IPS-NIHi7 (cell line): ENCODE results near the gene HSPA14.
"Not testable (repeated sequence)": the region's sequence is repeated elsewhere in the genome, so short reads cannot be mapped to it uniquely, and the experiment has no call there.

ENCODE experiments used
- DNase-seq: peaks from one replicate; pipeline ENCODE4 v3.0.0; 2012; ENCODE audit warnings: mixed read lengths; ENCODE audit errors: extremely low spot score

The HSPA14 gene

GRCh38 chr10:14880229-14880628 is 42.1 kb downstream of the HSPA14 start:
- peak; percentile 25 for DNase-seq

- no peak for DNase-seq
Observed at GRCh38 chr10:14884082-14884481, 46.0 kb downstream of the HSPA14 start.

DNA sequence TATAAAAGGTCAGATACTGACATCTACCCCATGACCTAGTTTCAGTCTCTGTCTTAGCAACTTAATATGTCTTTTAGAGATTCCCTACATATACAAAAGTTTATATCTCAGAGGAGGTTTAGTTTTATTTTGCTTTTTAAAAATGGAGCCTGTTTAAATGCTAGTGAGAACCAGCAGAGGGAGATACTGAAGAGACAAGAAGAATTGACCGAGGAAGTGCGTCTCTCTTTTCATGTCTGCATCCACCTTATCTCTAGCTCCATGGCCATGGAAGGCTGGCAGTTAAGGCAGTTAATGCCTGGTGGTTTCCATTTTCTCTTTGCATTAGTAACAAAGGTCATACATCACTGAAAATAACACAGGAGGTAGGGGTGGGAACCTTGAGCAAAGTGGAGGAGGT is 51.2 kb downstream of the HSPA14 start:
- DNase-seq = peak; percentile 35

GRCh38 chr10:14891151-14891550 is 53.0 kb downstream of the HSPA14 start:
- DNase-seq = no peak

DNA sequence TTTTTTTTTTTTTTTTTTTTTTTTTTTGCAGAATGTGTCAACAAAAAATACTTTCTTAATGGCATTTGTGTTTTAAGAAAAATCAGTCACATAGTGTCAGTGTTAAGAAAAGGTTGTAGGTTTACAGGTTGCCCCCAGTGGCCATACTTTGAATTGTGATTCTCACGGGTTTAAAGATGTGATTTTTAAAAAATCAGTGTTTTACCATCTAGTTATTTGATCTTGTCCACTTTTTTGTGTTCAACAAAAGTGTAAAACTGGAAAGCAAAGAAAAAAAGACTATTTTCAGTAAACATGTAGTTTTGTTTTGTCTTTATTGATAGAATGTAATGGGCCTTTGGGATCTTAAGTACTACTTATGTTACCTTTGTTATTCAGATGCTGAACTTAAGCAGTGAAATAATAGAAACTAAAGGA is 66.2 kb downstream of the HSPA14 start:
- peak; percentile 28 for DNase-seq

DNA sequence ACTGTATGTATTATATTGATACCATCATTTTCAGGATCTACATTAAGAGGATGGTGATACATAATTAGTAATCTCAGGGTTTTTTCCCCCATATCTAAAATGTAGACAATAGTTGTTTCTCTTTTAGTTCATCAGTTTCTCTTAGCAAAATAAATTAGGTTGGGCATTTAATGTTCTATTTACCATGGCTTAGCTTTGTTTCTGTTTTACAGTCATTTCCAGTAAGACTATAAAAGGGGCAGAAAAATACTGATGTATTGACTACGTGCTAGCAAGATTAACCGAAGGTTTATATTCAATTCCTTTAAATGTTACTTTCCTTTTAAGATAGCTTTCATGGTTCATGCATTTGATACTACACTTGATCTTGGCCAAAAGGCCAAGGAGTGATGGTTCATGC is 66.8 kb downstream of the HSPA14 start:
- no peak for DNase-seq

DNA sequence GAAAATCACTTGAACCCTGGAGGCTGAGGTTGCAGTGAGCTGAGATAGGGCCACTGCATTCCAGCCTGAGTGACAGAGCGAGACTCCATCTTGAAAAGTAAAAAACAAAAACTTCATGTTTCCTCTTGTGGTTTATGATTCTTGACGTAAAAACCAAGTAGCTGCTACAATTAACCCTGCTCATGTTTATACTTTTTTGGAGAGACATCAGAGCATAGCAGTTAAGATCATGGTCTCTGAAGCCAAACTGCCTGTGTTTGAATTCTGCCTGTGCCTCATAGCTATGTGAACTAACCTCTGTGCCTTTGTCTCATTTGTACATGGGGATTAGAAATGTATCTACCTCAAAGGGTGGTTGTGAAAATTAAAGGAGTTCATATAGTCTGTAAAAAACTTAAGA is 67.8 kb downstream of the HSPA14 start:
- no peak for DNase-seq

DNA sequence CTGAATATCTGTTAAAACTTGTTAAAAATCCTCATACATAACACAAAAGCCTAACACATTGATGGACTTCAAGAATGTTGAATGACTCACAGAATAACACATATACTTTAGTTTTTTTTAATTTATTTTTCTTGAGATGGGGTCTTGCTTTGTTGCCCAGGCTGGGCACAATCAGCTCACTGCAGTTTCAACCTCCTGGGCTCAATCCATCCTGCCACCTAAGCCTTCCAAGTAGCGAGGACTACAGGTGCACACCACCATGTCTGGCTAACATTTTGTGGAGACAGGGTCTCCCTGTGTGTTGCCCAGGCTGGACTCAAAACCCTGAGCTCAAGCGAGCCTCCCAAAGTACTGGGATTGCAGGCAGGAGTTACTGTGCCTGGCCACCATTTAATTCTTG is 68.7 kb downstream of the HSPA14 start:
- no peak for DNase-seq

- DNase-seq = not testable (repeated sequence)
Observed at GRCh38 chr10:14907591-14907990, 69.5 kb downstream of the HSPA14 start.

DNA sequence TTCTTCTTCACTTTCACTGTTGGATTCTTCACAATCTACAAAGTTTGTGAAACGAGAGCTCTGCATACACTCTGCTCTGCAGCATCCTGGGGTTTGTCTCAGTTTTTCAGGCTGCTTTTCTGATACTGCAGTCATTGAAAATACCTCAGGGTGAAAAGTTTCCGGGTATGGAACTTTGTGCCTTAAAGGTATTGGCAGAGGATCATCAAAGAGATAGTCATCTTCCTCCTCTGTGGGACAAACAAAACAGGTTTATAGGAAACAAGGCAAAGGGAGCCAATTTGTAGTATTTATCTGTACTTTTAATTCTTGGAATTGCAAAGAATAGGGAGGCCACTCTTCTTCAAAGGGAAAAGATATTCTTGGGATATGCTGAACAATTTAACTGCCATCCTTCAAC is 71.0 kb downstream of the HSPA14 start:
- no peak for DNase-seq

GRCh38 chr10:14910953-14911352 is 72.8 kb downstream of the HSPA14 start:
- no peak for DNase-seq

DNA sequence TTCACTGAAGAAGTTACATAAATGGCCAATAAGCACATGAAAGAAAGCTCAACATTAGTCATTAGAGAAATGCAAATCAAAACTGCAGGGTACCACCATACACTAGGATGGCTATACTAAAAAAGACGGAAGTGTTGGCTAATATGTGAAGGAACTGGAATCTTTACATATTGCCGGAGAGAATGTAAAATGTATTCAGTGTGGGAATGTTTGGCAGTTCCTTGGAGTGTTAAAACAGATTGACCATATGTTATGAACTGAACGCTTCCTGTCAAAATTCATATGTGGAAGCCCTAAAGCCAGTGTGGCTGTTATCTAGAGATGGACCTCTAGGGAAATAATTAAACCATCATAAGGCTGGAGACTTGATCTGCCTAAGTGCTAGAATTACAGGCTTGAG is 73.7 kb downstream of the HSPA14 start:
- DNase-seq = no peak

GRCh38 chr10:14916600-14916999 is 78.5 kb downstream of the HSPA14 start:
- DNase-seq = no peak

GRCh38 chr10:14917827-14918226 is 79.7 kb downstream of the HSPA14 start:
- no peak for DNase-seq

DNA sequence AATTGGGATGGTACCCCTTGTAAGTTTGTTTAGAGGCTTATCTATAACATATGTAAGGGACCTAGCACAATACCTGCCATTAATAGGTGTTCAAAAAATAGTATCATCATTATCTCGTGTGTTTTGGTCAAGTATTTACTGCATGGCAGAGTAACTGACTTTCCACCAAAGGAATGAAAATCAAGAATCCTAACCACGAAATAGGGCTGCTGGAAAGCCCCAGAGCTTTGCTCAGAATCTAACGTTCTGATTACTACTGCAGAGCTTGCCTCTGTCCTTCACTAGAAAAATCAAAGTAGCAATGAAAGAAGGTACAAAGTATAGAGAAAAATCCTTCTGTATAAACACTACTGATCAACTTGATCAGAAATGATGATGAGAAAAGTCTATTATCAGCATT is 80.9 kb downstream of the HSPA14 start:
- no peak for DNase-seq
